ENCODE results near the gene ADSL. TPM values are rescaled to one million over a fixed set of nuclear protein-coding genes. Genes with fewer than 3 reads are reported as not detected.

Gene ADSL
- total and polyA plus RNA-seq, 2 of the 4 experiments (the other 2 are of a cell fraction), result 93.6 to 229 TPM

DNA sequence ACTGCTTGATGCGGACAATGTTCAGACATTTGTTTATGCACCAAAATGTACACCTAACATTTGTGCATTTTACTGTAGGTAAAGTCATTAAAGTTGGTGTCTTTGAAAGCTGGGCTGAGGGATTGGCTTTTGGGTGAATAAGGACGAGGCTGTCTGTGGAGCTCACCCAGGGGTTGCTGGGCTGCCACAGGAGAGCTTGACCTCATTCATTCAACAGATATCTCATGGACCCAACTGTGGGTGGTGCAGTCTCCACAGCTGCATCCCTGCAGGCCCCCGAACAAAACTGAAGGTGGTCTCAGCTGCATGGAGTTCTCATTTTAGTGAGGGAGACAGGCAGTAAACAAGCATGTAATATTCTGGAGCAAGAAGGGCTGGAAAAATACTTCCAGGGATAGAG, 56.8 kb downstream of the ADSL start:
- no peak overlapping the region for H4K5ac ChIP-seq (ENCODE audit: low read depth, low read length)
- ATAC-seq (ENCODE audit: low read depth), result no peak
- H2AK5ac ChIP-seq (ENCODE audit: low read depth, low read length), result no peak overlapping the region
- no peak overlapping the region for H4K91ac ChIP-seq (ENCODE audit: insufficient read depth, low read depth, low read length)
- 100% methylated on average over 1 of the region's 3 CpGs; no CpG with 5 or more reads in 1 of the 2 experiments for WGBS, 2 experiments (ENCODE audit: extremely low coverage in 2 of 2, insufficient read length in 1 of 2)
- no peaks in the 10 kb centered on the region for H3K27me3 ChIP-seq (ENCODE audit: control insufficient read depth, insufficient read depth, low read length)
- dilution Hi-C loops (cut with HindIII; ENCODE audit: low sequenced_read_pairs, unreplicated experiment) (no loop called here), intact Hi-C loops (cut with micrococcal nuclease) (no loop called here), in situ Hi-C loops (cut with MboI; ENCODE audit: low sequenced_read_pairs) (no loop called here)
- H3K56ac ChIP-seq (ENCODE audit: extremely low read depth, insufficient read depth, low read length), result no peak overlapping the region
- H2BK5ac ChIP-seq (ENCODE audit: low read depth, low read length, poor library complexity, severe bottlenecking), result no peak overlapping the region
- H3K4me2 ChIP-seq (ENCODE audit: low read depth, low read length), result no peak overlapping the region
- H3K9ac ChIP-seq (ENCODE audit: low read depth, low read length), result no peak overlapping the region
- H2AK9ac ChIP-seq (replicated peaks; ENCODE audit: low read depth, low read length, poor library complexity), result no peak overlapping the region
- ChIA-PET CTCF (no interaction called here), POLR2A (ENCODE audit: unreplicated experiment) (no interaction called here)
- no peak overlapping the region for H3K27ac ChIP-seq (ENCODE audit: insufficient read depth, low read length)
- no peak overlapping the region for H3K23ac ChIP-seq (ENCODE audit: low read depth, low read length)
- peaks cover 28 to 49% of the 10 kb centered on the region in 2 experiments for H3K79me1 ChIP-seq (ENCODE audit: low read depth in 1 of 2, low read length in 2 of 2)
- TF ChIP-seq RFX5 (IDR thresholded peaks at IDR 0.05; ENCODE audit: low read depth, low read length) (no peak), MXI1 (IDR thresholded peaks at IDR 0.05; ENCODE audit: borderline replicate concordance, low read depth, low read length) (no peak), NFE2L2 (IDR thresholded peaks at IDR 0.05; ENCODE audit: low read depth, low read length) (no peak), ELK1 (IDR thresholded peaks at IDR 0.05; ENCODE audit: borderline replicate concordance, low read depth, low read length) (no peak), MAFK (IDR thresholded peaks at IDR 0.05; ENCODE audit: low read depth, low read length) (no peak), RAD21 (IDR thresholded peaks at IDR 0.05; ENCODE audit: low read length) (no peak), FOS (IDR thresholded peaks at IDR 0.05; ENCODE audit: low read depth, low read length) (no peak), RCOR1 (IDR thresholded peaks at IDR 0.05; ENCODE audit: insufficient replicate concordance, low read length) (no peak)
- TF ChIP-seq, protein P1, sequence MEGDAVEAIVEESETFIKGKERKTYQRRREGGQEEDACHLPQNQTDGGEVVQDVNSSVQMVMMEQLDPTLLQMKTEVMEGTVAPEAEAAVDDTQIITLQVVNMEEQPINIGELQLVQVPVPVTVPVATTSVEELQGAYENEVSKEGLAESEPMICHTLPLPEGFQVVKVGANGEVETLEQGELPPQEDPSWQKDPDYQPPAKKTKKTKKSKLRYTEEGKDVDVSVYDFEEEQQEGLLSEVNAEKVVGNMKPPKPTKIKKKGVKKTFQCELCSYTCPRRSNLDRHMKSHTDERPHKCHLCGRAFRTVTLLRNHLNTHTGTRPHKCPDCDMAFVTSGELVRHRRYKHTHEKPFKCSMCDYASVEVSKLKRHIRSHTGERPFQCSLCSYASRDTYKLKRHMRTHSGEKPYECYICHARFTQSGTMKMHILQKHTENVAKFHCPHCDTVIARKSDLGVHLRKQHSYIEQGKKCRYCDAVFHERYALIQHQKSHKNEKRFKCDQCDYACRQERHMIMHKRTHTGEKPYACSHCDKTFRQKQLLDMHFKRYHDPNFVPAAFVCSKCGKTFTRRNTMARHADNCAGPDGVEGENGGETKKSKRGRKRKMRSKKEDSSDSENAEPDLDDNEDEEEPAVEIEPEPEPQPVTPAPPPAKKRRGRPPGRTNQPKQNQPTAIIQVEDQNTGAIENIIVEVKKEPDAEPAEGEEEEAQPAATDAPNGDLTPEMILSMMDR (conservative IDR thresholded peaks at IDR 0.05; ENCODE audit: low read depth, low read length), result no peak
- H2BK20ac ChIP-seq (ENCODE audit: low read depth, low read length), result no peak overlapping the region
- H3K4me1 ChIP-seq (ENCODE audit: control insufficient read depth, insufficient read depth, low read length), result peaks cover 1% of the 10 kb centered on the region; the same call in 1 of the 2 replicates
- H3K4ac ChIP-seq (ENCODE audit: low read depth, low read length), result no peak overlapping the region
- BruUV-seq (replicated peaks), result no TSS peak
- no peak overlapping the region for H3K14ac ChIP-seq (replicated peaks; ENCODE audit: low read depth, low read length)
- H2BK15ac ChIP-seq (ENCODE audit: low read depth, low read length), result no peak overlapping the region
- no peak overlapping the region for H2AFZ ChIP-seq (replicated peaks; ENCODE audit: low read length, poor library complexity)
- H3K18ac ChIP-seq (ENCODE audit: low read depth, low read length), result no peak overlapping the region
- no peak overlapping the region for H3K4me3 ChIP-seq (ENCODE audit: insufficient read depth, low read depth, low read length)
- peaks cover 20% of the 10 kb centered on the region for H4K20me1 ChIP-seq (ENCODE audit: insufficient read depth, low read length)
- H2BK120ac ChIP-seq (ENCODE audit: low read depth, low read length), result no peak overlapping the region
- H3K36me3 ChIP-seq (ENCODE audit: control insufficient read depth, insufficient read depth, low read length), result peaks cover 63% of the 10 kb centered on the region
- DNase-seq, result no peak
- peaks cover 12% of the 10 kb centered on the region; the same call in 1 of the 2 replicates for H3K9me1 ChIP-seq (ENCODE audit: insufficient read depth, low read length)
- no peak overlapping the region for H4K8ac ChIP-seq (ENCODE audit: low read depth in 2 of 2, low read length in 2 of 2)
- no peaks in the 10 kb centered on the region for H3K9me3 ChIP-seq (ENCODE audit: control insufficient read depth, insufficient read depth, low read length)
